Sigmoid colon (tissue), 4 donors: ENCODE data around the gene AGA.

Experiments used
- EP300 ChIP-seq, 4 donors: sonication (generic); formaldehyde crosslinking; IDR thresholded peaks; one replicate each; pipeline ENCODE4 v1.6.1; 2017; ENCODE audit warnings: antibody characterized with exemption in 4 of 4
- POLR2A ChIP-seq, 2 donors: fragments of 450-650 bp; IDR thresholded peaks; one replicate each; pipeline ENCODE4 v1.6.1; 2016; ENCODE audit warnings: antibody characterized with exemption in 2 of 2, mild to moderate bottlenecking in 2 of 2, moderate library complexity in 2 of 2
- TF ChIP-seq, protein P1 (sequence below), 4 experiments: fragments of 450-650 bp in 3 of 4; fragments of 200-600 bp in 1 of 4; IDR thresholded peaks; one replicate each; pipeline ENCODE4 v1.5.1; 2016 to 2019; ENCODE audit warnings: antibody characterized with exemption in 4 of 4, mild to moderate bottlenecking in 3 of 4, moderate library complexity in 2 of 4

DNA sequence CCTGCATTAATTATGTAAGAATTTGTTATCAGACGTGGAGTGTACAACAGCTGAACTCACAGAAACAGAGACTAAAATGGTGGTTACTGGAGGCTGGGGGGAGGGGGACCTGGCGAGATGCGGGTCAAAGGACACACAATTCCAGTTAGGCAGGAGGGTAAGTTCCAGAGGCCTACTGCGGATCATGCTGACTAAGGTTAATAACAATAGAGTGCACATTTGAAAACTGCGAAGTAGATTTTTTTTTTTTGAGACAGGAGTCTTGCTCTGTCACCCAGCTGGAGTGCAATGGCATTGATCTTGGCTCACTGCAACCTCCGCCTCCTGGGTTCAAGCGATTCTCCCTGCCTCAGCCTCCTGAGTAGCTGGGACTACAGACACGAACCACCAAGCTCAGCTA, 7.6 kb downstream of the AGA start:
- TF ChIP-seq POLR2A (IDR thresholded peaks at IDR 0.05) (no peak), EP300 (IDR thresholded peaks at IDR 0.05) (no peak)
- TF ChIP-seq, protein P1, sequence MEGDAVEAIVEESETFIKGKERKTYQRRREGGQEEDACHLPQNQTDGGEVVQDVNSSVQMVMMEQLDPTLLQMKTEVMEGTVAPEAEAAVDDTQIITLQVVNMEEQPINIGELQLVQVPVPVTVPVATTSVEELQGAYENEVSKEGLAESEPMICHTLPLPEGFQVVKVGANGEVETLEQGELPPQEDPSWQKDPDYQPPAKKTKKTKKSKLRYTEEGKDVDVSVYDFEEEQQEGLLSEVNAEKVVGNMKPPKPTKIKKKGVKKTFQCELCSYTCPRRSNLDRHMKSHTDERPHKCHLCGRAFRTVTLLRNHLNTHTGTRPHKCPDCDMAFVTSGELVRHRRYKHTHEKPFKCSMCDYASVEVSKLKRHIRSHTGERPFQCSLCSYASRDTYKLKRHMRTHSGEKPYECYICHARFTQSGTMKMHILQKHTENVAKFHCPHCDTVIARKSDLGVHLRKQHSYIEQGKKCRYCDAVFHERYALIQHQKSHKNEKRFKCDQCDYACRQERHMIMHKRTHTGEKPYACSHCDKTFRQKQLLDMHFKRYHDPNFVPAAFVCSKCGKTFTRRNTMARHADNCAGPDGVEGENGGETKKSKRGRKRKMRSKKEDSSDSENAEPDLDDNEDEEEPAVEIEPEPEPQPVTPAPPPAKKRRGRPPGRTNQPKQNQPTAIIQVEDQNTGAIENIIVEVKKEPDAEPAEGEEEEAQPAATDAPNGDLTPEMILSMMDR (IDR thresholded peaks at IDR 0.05): no peak
